ENCODE data around the gene CHST11. TPM values are rescaled to one million over a fixed set of nuclear protein-coding genes. Genes with fewer than 3 reads are reported as not detected.

Gene CHST11
- total RNA-seq, 1 donor = 8.2 TPM

DNA sequence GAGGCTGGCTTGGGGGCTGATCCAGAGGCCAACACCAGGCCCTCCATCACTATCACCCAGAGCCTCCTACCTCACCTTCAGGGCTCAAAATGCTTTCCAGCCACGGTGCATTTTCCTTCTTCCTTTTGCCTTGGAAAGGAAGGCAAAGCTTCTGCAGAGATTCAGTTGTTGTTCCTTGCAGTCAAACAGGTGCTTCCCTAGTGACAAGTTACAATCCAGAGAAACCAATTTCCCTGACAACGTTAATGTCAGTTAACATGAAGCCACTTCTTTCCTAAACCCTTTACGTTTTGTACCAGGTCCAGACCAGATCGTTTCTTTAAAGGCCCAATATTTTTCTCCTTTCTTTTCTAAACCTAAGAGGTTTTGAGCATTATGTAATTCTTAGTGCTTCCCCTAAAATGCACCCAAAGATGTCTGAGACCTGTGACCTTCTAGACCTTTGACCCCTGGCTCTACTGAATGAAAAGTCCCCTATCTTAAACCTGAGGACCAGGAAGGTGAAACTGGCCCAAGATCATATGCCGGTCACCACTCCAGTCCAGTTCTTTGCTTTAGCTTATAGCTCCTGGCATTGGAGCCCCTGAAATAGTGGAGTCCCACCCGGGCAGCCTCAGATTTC is 289.8 kb downstream of the CHST11 start:
- H3K4me3 ChIP-seq (ENCODE audit: low read depth, low read length) = no peak overlapping the region
- TF ChIP-seq, protein P1, sequence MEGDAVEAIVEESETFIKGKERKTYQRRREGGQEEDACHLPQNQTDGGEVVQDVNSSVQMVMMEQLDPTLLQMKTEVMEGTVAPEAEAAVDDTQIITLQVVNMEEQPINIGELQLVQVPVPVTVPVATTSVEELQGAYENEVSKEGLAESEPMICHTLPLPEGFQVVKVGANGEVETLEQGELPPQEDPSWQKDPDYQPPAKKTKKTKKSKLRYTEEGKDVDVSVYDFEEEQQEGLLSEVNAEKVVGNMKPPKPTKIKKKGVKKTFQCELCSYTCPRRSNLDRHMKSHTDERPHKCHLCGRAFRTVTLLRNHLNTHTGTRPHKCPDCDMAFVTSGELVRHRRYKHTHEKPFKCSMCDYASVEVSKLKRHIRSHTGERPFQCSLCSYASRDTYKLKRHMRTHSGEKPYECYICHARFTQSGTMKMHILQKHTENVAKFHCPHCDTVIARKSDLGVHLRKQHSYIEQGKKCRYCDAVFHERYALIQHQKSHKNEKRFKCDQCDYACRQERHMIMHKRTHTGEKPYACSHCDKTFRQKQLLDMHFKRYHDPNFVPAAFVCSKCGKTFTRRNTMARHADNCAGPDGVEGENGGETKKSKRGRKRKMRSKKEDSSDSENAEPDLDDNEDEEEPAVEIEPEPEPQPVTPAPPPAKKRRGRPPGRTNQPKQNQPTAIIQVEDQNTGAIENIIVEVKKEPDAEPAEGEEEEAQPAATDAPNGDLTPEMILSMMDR (IDR thresholded peaks at IDR 0.05; ENCODE audit: insufficient read depth, low read depth, low read length) = no peak
- DNase-seq (ENCODE audit: low read depth) = no peak

- TF ChIP-seq, protein P1 (IDR thresholded peaks at IDR 0.05; ENCODE audit: insufficient read depth, low read depth, low read length) = no peak
- no peak overlapping the region for H3K4me3 ChIP-seq (ENCODE audit: low read depth, low read length)
- DNase-seq (ENCODE audit: low read depth) = no peak
Observed at GRCh38 chr12:104747330-104747729, 290.6 kb downstream of the CHST11 start.

DNA sequence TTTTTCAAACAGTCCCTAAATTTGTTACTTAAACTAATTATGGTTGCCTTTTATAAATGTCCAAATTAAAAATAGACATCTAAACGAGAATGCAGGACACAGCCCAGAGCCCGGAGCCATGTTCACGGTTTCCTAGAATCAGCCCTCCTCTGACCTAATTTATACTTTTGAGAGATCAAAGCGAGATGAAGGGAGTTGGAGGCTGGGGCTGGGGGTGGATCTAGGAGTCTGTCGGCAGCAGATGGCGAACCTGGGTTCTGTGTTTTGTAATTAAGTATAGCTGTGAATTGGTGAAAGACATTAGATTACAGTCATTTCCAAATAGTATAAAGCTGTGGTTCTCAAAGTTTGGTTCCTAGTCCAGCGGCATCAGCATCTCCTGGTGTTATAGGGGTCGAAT is 291.2 kb downstream of the CHST11 start:
- no peak for DNase-seq (ENCODE audit: low read depth)
- TF ChIP-seq, protein P1 (IDR thresholded peaks at IDR 0.05; ENCODE audit: insufficient read depth, low read depth, low read length) = no peak

DNA sequence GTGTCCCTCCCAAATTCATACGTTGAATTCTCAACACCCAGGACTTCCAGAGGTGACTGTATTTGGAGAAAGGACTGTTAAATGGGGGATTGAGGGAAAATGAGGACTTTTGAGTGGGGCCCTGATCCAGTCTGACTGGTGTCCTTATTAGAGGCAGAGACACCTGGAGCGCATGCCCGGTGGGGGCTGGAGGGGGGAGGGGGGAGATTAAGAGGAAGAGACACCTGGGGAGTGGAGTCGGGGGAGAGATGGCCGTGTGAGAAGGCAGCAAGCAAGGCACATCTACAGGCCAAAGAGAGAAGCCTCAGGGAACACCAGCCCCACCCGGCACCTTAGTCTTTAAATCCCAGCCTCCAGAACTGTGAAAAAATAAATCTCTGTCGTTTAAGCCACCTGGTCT is 291.6 kb downstream of the CHST11 start:
- TF ChIP-seq, protein P1 (IDR thresholded peaks at IDR 0.05; ENCODE audit: insufficient read depth, low read depth, low read length) = no peak
- DNase-seq (ENCODE audit: low read depth) = no peak
- H3K4me3 ChIP-seq (ENCODE audit: low read depth, low read length) = no peak overlapping the region

More for the DNA sequence above, 291.2 kb downstream of the CHST11 start:
- H3K4me3 ChIP-seq (ENCODE audit: low read depth, low read length) = no peak overlapping the region

- TF ChIP-seq, protein P1 (IDR thresholded peaks at IDR 0.05; ENCODE audit: insufficient read depth, low read depth, low read length) = no peak
- DNase-seq (ENCODE audit: low read depth) = peak; percentile 43
- H3K4me3 ChIP-seq (ENCODE audit: low read depth, low read length) = no peak overlapping the region
Observed at GRCh38 chr12:104748790-104749189, 292.0 kb downstream of the CHST11 start.

- no peak for DNase-seq (ENCODE audit: low read depth)
- no peak overlapping the region for H3K4me3 ChIP-seq (ENCODE audit: low read depth, low read length)
- TF ChIP-seq, protein P1 (IDR thresholded peaks at IDR 0.05; ENCODE audit: insufficient read depth, low read depth, low read length) = no peak
Observed at GRCh38 chr12:104749545-104749944, 292.8 kb downstream of the CHST11 start.

GRCh38 chr12:104750061-104750460 is 293.3 kb downstream of the CHST11 start:
- peak; percentile 73 for DNase-seq (ENCODE audit: low read depth)
- H3K4me3 ChIP-seq (ENCODE audit: low read depth, low read length) = no peak overlapping the region
- TF ChIP-seq, protein P1 (IDR thresholded peaks at IDR 0.05; ENCODE audit: insufficient read depth, low read depth, low read length) = no peak

Data from fibroblast of villous mesenchyme (primary cell).